GM19193 (cell line): Measurements from ENCODE around the gene PALB2.

ENCODE experiments used
- POLR2A ChIP-seq: IDR thresholded peaks from 4 replicates; pipeline ENCODE4 v1.6.1; 2011; ENCODE audit not compliant: insufficient read depth, insufficient read length; ENCODE audit errors: extremely low read depth

PALB2 gene

GRCh38 chr16:23573817-23574216 is 67.3 kb downstream of the PALB2 start:
- TF ChIP-seq POLR2A, result no peak

DNA sequence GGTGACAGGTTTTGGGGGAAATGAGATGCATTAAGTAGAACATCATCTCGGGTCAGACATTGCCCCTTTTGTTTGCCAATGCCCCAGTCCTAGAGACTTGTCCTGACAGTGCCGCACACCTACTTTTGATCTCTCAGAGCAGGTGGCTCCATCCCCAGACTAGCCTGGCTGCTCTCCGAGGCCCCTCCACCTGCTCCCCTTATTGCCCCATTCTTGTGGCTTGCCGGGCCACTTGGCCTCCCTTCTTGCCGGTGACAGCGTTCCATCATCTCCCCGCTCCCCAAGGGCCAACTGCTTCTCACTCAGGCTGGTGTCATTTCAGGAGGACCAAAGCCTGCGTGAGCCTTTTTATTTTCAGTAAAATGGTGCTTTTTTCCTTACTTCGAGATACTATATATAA is 68.7 kb downstream of the PALB2 start:
- TF ChIP-seq POLR2A, result no peak

DNA sequence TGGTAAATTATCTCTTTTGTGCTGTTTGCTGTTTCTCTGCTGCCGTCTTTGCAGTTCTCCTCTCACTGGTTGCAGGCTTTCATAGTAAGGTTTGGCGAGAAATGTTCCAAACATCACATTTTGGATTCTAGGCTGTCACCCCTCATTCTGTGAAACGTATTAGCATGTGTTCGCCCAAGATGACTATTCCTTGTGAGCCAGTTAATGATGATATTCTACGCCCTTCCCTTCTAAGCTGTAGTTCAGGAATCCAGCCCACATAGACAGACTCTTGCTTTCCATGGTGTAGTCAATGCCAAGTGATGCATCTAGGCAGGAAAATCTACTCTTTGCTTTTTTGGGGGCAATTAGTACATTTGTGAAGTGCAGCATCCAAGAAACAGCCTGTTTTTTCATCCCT is 69.2 kb downstream of the PALB2 start:
- no peak for TF ChIP-seq POLR2A

DNA sequence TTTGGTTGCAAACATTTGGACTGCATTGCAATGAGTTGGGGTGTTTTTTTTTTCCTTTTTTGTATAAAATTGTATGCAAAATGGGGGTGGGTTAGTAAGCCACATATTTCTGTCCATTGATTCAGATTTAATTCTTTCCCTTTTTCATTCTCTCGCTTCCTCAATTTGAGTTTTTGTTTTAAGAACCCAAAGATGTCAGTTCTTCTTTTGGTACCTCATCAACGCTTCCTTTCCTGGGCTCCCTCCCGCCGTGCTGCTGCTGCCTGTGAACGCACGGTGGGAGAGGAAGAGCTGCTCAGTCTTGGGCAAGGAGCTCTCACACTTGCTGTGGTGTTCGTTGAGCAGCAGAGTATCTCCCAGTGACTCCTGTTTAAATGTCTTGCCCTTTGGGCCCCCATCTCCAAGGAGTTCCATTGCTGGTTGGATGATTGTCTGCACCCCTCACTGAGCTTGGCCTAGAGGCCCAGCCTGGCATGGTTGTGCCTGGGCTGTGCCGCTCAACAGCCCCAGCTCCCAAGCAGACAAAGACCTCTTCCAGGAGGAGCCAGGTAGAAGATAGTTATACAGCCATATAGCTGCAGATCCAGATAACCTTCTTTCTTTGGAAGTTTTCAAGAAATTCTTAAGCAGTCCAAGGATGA is 70.0 kb downstream of the PALB2 start:
- no peak for TF ChIP-seq POLR2A

- no peak for TF ChIP-seq POLR2A
Observed at GRCh38 chr16:23567602-23568001, 73.5 kb downstream of the PALB2 start.

DNA sequence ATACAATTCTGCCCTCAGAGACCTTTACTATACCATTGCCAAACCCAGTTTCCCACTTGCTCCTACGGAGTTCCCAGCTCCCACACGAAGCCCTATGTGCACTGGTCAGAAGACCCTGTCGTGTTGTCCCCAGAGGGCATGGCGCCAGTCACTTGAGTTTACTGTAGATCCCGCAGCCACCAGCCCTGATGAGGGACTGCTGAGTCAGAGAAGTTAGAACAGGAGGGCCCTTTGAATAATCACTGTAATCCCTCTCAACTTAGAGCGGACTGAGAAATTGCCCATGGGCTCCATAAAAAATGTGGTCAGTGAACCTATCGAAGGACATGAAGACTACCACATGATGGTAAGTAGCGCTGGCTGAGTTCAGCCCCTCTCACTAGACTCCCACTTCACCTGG is 74.4 kb downstream of the PALB2 start:
- TF ChIP-seq POLR2A, result no peak

- TF ChIP-seq POLR2A, result no peak
Observed at GRCh38 chr16:23564575-23565363, 76.3 kb downstream of the PALB2 start.

DNA sequence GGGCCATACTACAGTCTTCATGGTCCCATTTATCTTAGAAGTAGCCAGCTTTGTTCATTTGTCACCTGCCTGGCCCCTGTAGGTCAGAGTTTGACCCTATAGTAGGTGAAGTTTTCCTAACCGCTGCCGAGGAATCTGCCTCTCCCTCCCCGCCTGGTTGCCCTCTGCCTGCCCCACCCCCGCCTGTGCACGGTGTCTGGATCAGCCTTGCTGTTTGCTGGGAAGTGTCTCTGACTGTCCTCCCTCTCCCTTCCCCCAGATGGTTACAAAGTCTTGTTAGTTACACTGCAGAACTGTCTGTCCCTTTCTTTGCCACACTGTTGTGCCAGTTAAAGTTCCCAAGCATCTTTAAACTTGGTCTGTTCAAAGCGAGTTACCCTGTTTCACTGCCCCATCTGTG is 77.9 kb downstream of the PALB2 start:
- TF ChIP-seq POLR2A, result no peak

- no peak for TF ChIP-seq POLR2A
Observed at GRCh38 chr16:23562505-23562904, 78.6 kb downstream of the PALB2 start.

DNA sequence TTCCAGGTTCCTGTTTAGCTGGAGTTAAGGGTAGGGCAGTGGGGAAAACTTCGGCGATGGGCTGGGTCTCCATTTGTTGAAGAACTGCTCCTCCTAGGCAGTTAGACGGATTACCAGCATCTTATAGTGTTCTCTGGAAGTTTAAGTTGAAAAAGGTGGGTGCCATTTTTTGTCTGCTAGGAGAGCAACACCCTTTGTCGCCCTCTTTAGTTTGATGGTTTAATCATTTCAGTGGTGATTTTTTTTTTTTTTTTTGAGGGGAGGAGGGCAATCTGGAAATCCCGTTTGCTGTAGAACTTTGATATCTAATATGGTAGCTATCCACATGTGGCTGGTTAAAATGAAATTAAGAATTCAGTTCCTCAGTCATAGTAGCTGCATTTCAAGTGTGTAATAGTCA is 79.5 kb downstream of the PALB2 start:
- no peak for TF ChIP-seq POLR2A

DNA sequence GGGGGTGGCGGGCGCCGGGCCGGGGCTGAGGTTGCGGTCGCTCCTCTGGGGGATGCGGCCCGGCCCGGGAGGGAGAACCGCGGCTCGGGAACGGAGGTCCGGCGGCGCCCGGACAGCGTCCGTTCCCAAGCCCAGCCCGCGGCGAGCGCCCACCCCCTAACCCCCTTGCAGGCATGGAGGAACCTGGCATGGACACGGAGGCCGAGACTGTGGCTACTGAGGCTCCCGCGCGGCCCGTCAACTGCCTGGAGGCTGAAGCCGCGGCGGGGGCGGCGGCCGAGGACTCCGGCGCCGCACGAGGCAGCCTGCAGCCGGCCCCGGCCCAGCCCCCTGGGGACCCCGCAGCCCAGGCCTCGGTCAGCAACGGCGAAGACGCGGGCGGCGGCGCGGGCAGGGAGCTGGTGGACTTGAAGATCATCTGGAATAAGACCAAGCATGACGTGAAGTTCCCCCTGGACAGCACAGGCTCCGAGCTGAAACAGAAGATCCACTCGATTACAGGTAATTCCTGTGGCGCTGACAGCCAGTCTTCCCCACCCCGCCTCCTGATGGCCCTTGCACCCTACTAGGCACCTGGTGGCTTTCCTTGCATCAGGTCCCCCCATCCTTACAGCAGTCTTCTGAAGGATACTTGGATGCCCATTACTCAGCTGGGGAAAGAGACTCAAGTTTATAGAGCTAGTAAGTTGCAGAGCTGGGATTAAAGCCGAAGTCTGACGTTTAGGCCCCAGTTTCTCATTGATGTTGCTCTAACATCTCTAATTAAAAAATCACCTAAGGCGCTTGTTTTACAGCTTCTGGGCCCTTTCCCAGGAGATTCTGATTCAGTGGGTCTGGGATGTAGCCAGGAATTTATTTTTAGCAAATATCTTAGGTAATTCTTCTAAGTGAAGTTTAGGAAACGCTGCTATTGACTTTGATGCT is 83.1 kb downstream of the PALB2 start:
- no peak for TF ChIP-seq POLR2A

GRCh38 chr16:23556881-23557778 is 84.0 kb downstream of the PALB2 start, which contains the start of the genes EARS2 and UBFD1:
Gene EARS2, minus strand, starts transcription at chr16:23557350. Its CDS starts 7 bp downstream, at chr16:23557343.
Gene UBFD1, plus strand, starts transcription at chr16:23557727. Its CDS starts 16 bp downstream, at chr16:23557743.
- peak; percentile 93 for TF ChIP-seq POLR2A

DNA sequence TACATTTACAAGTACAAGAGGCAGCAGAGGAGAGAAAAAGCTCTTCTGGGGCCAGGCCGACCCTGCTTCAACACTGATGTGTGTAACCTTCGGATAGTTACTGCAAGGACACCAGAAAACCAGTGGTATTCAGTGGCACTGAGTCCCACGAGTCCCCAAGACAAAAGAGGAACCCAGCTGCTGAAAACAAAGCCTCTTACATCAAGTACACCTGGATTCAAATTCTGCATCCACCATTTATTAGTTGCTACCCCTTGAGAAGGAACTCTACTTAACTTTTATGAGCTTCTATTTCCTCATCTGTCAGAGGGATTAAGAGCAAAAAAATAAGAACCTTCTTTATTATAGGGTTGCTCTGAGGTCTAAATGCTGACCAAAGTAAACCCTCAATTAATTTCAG is 86.6 kb downstream of the PALB2 start:
- no peak for TF ChIP-seq POLR2A
